K562 (cell line): ENCODE measurements around the gene PA2G4. TPM values are rescaled to one million over a fixed set of nuclear protein-coding genes. Genes with fewer than 3 reads are reported as not detected.

ENCODE experiments used
- ARNT ChIP-seq, 2 experiments: fragments of 450-650 bp; IDR thresholded peaks; 2 replicates each; pipeline ENCODE4 v1.6.1; 2016; ENCODE audit warnings: mild to moderate bottlenecking in 1 of 2
- ATF2 ChIP-seq: sonication (generic); formaldehyde crosslinking; IDR thresholded peaks from 2 replicates; pipeline ENCODE4 v1.8.1; 2022; ENCODE audit warnings: missing genetic modification reagents
- BDP1 ChIP-seq: IDR thresholded peaks from 3 replicates; pipeline ENCODE4 v1.6.1; 2011; ENCODE audit not compliant: insufficient read length, insufficient read depth
- COPS2 ChIP-seq: fragments of 450-650 bp; conservative IDR thresholded peaks from 2 replicates; pipeline ENCODE4 v1.6.1; 2016; ENCODE audit warnings: mild to moderate bottlenecking, moderate library complexity
- CXXC5 ChIP-seq: fragments of 250-450 bp; sonication (Bioruptor Pico); IDR thresholded peaks from 2 replicates; pipeline ENCODE4 v1.8.0; 2022; ENCODE audit warnings: inconsistent platforms, mild to moderate bottlenecking, moderate library complexity
- NCOR1 ChIP-seq: fragments of 450-650 bp; IDR thresholded peaks from 2 replicates; pipeline ENCODE4 v1.6.1; 2016; ENCODE audit warnings: mild to moderate bottlenecking, moderate library complexity
- NFATC3 ChIP-seq: fragments of 450-650 bp; IDR thresholded peaks from 2 replicates; pipeline ENCODE4 v1.6.1; 2017; ENCODE audit warnings: mild to moderate bottlenecking
- POLR2AphosphoS2 ChIP-seq: IDR thresholded peaks from 2 replicates; pipeline ENCODE4 v1.6.1; 2012; ENCODE audit warnings: low read length, improper control_type of control experiment
- POLR2G ChIP-seq: fragments of 200-400 bp; formaldehyde crosslinking; IDR thresholded peaks from 2 replicates; pipeline ENCODE4 v1.6.1; 2017; ENCODE audit warnings: low read depth, mild to moderate bottlenecking, antibody characterized with exemption, low read length, moderate library complexity
- REST ChIP-seq, 2 experiments: fragments of 450-650 bp; formaldehyde crosslinking in 1 of 2; IDR thresholded peaks; 2 replicates each; pipeline versions ENCODE4 v1.4.0 to v1.6.1; 2014 to 2020; ENCODE audit warnings: mild to moderate bottlenecking in 2 of 2, borderline replicate concordance in 1 of 2, low read depth in 1 of 2
- SUPT5H ChIP-seq: fragments of 450-650 bp; IDR thresholded peaks from 2 replicates; pipeline ENCODE4 v1.6.1; 2016
- ZNF12 ChIP-seq: sonication (generic); formaldehyde crosslinking; IDR thresholded peaks from 2 replicates; pipeline ENCODE4 v1.4.0; 2020; ENCODE audit warnings: mild to moderate bottlenecking, missing genetic modification reagents
- ZNF184 ChIP-seq: sonication (generic); formaldehyde crosslinking; IDR thresholded peaks from 2 replicates; pipeline ENCODE4 v1.5.0; 2020; ENCODE audit warnings: missing genetic modification reagents
- ZNF24 ChIP-seq: fragments of 450-650 bp; IDR thresholded peaks from 2 replicates; pipeline ENCODE4 v1.6.1; 2016
- ZNF449 ChIP-seq: fragments of 250-450 bp; sonication (Bioruptor Pico); IDR thresholded peaks from 2 replicates; pipeline ENCODE4 v1.8.0; 2022; ENCODE audit warnings: moderate library complexity, mild to moderate bottlenecking, inconsistent platforms
- polyA plus RNA-seq, 8 experiments: library from polyadenylated mRNA; depleted of rRNA in 4 of 8; stranded (reverse) in 5 of 8; unstranded in 3 of 8; fragments of >200 nt; fragmentation: Nextera tagmentation in 2 of 8; fragmentation: Illumina TruSeq in 1 of 8; extraction: Ambion mirVana in 2 of 8; extraction: Trizol in 1 of 8; gene quantifications; 2 replicates each; pipeline versions ENCODE4 v1.2.1 to v1.2.3, GENCODE V29; 2011 to 2014; ENCODE audit warnings: inconsistent platforms in 1 of 8, missing spikeins in 1 of 8
- total RNA-seq, 7 experiments: library from RNA; depleted of rRNA in 6 of 7; stranded (reverse); fragments of >200 nt in 6 of 7; fragmentation: Illumina TruSeq in 2 of 7; extraction: Trizol in 2 of 7; gene quantifications; 2 replicates each; pipeline versions ENCODE4 v1.2.1 to v1.2.3, GENCODE V29; 2011 to 2021; ENCODE audit warnings: low replicate concordance in 1 of 7
- TF ChIP-seq, protein P1 (sequence below): sonication (generic); formaldehyde crosslinking; IDR thresholded peaks from 2 replicates; pipeline ENCODE4 v1.8.0; 2022; ENCODE audit warnings: missing genetic modification reagents, mild to moderate bottlenecking, moderate library complexity, borderline replicate concordance

The PA2G4 gene
- total and polyA plus RNA-seq, 9 of the 15 experiments (the other 6 are each of a cell fraction or from before 2014, with no cell fraction given): 230 to 925 (median 638) TPM

DNA sequence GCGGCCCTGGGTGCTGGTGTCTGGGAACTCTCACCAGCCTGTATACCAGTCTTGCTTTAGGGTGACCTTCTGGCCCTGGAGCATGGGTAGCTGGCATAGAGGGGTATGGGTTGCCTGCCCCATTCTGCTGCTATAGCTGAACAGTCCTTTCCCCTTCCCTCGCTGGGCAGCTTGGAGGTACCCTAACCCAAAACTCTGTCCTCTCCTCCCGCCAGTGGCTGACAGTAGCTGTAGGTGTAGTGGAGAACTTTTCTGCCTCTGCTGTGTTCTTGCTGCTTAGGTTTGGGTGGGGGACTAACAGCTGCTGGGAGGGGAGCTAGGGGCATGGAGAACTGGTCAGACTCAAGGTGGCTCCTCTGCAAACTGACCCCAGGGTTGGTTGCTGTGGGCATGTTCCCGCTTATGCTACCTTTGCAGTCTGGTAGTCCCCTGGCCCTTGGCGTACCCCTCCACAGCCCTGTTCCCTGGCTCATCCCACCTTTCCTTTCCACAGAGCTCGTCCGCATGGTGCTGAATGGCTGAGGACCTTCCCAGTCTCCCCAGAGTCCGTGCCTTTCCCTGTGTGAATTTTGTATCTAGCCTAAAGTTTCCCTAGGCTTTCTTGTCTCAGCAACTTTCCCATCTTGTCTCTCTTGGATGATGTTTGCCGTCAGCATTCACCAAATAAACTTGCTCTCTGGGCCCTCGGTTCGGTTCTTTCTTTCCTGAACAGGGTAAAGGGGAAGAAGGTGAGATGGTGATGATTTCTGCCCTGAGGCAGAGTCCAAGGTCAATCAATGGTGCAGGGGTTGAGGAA lies 56.7 kb downstream of the PA2G4 start (continued):
- TF ChIP-seq POLR2G: peak; percentile 53; the same call in 1 of the 2 replicates
- TF ChIP-seq REST (IDR thresholded peaks at IDR 0.05; ENCODE audit: borderline replicate concordance): no peak
- TF ChIP-seq REST (CRISPR knock-in tag; IDR thresholded peaks at IDR 0.05; ENCODE audit: low read depth): no peak
- no peak for TF ChIP-seq ATF2
- TF ChIP-seq ZNF449 (CRISPR knock-in tag): no peak
- TF ChIP-seq ZNF184: no peak
- no peak for TF ChIP-seq ARNT (IDR thresholded peaks at IDR 0.05)
- peak; percentile 49 for TF ChIP-seq POLR2AphosphoS2
- TF ChIP-seq NCOR1: peak; percentile 15; the same call in 1 of the 2 replicates
- no peak for TF ChIP-seq BDP1
- TF ChIP-seq, protein P1, sequence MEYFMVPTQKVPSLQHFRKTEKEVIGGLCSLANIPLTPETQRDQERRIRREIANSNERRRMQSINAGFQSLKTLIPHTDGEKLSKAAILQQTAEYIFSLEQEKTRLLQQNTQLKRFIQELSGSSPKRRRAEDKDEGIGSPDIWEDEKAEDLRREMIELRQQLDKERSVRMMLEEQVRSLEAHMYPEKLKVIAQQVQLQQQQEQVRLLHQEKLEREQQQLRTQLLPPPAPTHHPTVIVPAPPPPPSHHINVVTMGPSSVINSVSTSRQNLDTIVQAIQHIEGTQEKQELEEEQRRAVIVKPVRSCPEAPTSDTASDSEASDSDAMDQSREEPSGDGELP: 0 out of 2 replicates have a peak, but pooled peaks have one; percentile 18
- no peak for TF ChIP-seq ZNF12 (CRISPR knock-in tag)
- TF ChIP-seq SUPT5H: peak; percentile 60; the same call in 1 of the 2 replicates
- no peak for TF ChIP-seq COPS2
- TF ChIP-seq NFATC3: 0 out of 2 replicates have a peak, but pooled peaks have one; percentile 17
- no peak for TF ChIP-seq CXXC5 (CRISPR knock-in tag)
- no peak for TF ChIP-seq ZNF24
